HEK293 (cell line): ENCODE data around the gene RNF151.

Experiments
- CTCF ChIA-PET: fragments of 350-600 bp; formaldehyde crosslinking; extraction: SDS; loops from one replicate; lab custom pipeline; 2021; ENCODE audit warnings: antibody characterized with exemption; lab: Yijun Ruan, JAX
- POLR2A ChIA-PET: fragments of 300-600 bp; formaldehyde crosslinking; extraction: SDS; loops from one replicate; lab custom pipeline; 2020; ENCODE audit warnings: antibody characterized with exemption, inconsistent platforms; lab: Yijun Ruan, JAX
- H3K27ac ChIP-seq: fragments of 200-500 bp; sonication (Bioruptor generic); 2 replicates; pipeline ENCODE4 v1.5.1; 2014; ENCODE audit warnings: low read depth, low read length, control low read depth, inconsistent platforms; ENCODE audit errors: extremely low read depth
- H3K36me3 ChIP-seq, 2 experiments: fragments of 200-500 bp in 1 of 2; sonication (Bioruptor generic) in 1 of 2; 1 replicate in 1 of 2; 2 replicates in 1 of 2; pipeline ENCODE4 v1.5.1; 2014 to 2017; ENCODE audit warnings: inconsistent platforms in 2 of 2, low read length in 2 of 2; ENCODE audit not compliant: control insufficient read depth in 2 of 2, insufficient read depth in 1 of 2
- H3K4me1 ChIP-seq: fragments of 200-500 bp; sonication (Bioruptor generic); 2 replicates; pipeline ENCODE4 v1.5.1; 2014; ENCODE audit warnings: mild to moderate bottlenecking, low read length, inconsistent platforms; ENCODE audit not compliant: control insufficient read depth, insufficient read depth
- H3K4me3 ChIP-seq: 2 replicates; pipeline ENCODE4 v1.5.1; 2011; ENCODE audit warnings: low read depth, mild to moderate bottlenecking, control low read depth, low read length, moderate library complexity
- H3K9me3 ChIP-seq: fragments of 200-500 bp; sonication (Bioruptor generic); 2 replicates; pipeline ENCODE4 v1.5.1; 2014; ENCODE audit warnings: low read depth, low read length, inconsistent platforms; ENCODE audit not compliant: control insufficient read depth, insufficient read depth
- BCL6B ChIP-seq: fragments of 450-650 bp; formaldehyde crosslinking; IDR thresholded peaks from 2 replicates; pipeline ENCODE4 v1.5.1; 2017; ENCODE audit warnings: missing biosample characterization, missing genetic modification characterization
- HIC1 ChIP-seq: fragments of 450-650 bp; formaldehyde crosslinking; IDR thresholded peaks from 2 replicates; pipeline ENCODE4 v1.5.1; 2016; ENCODE audit warnings: missing biosample characterization, missing genetic modification characterization
- IKZF3 ChIP-seq: fragments of 450-650 bp; IDR thresholded peaks from 2 replicates; pipeline ENCODE4 v1.5.0; 2018; ENCODE audit warnings: missing biosample characterization, mild to moderate bottlenecking, missing genetic modification characterization, moderate library complexity
- KLF16 ChIP-seq: fragments of 450-650 bp; formaldehyde crosslinking; IDR thresholded peaks from 2 replicates; pipeline ENCODE4 v1.5.1; 2017; ENCODE audit warnings: missing biosample characterization, missing genetic modification characterization
- KLF17 ChIP-seq: fragments of 450-650 bp; formaldehyde crosslinking; IDR thresholded peaks from 2 replicates; pipeline ENCODE4 v1.5.1; 2016; ENCODE audit warnings: missing biosample characterization, missing genetic modification characterization
- SCRT1 ChIP-seq: fragments of 450-650 bp; formaldehyde crosslinking; IDR thresholded peaks from 2 replicates; pipeline ENCODE4 v1.5.1; 2016; ENCODE audit warnings: missing biosample characterization, missing genetic modification characterization, borderline replicate concordance
- ZBTB11 ChIP-seq: fragments of 450-650 bp; formaldehyde crosslinking; conservative IDR thresholded peaks from 2 replicates; pipeline ENCODE4 v1.5.1; 2016; ENCODE audit warnings: low read depth, missing biosample characterization, missing genetic modification characterization
- ZBTB21 ChIP-seq: fragments of 450-650 bp; formaldehyde crosslinking; IDR thresholded peaks from 2 replicates; pipeline ENCODE4 v1.5.1; 2017; ENCODE audit warnings: missing biosample characterization, missing genetic modification characterization
- ZNF169 ChIP-seq: fragments of 450-650 bp; formaldehyde crosslinking; IDR thresholded peaks from 2 replicates; pipeline ENCODE4 v1.5.1; 2016; ENCODE audit warnings: missing biosample characterization, missing genetic modification characterization
- ZNF175 ChIP-seq: fragments of 450-650 bp; formaldehyde crosslinking; IDR thresholded peaks from 2 replicates; pipeline ENCODE4 v1.5.1; 2016; ENCODE audit warnings: missing biosample characterization, missing genetic modification characterization
- ZNF366 ChIP-seq: fragments of 450-650 bp; formaldehyde crosslinking; conservative IDR thresholded peaks from 2 replicates; pipeline ENCODE4 v1.5.1; 2016; ENCODE audit warnings: missing biosample characterization, missing genetic modification characterization
- ZNF404 ChIP-seq: fragments of 450-650 bp; formaldehyde crosslinking; IDR thresholded peaks from 2 replicates; pipeline ENCODE4 v1.5.1; 2017; ENCODE audit warnings: missing biosample characterization, missing genetic modification characterization
- ZNF623 ChIP-seq: fragments of 450-650 bp; formaldehyde crosslinking; IDR thresholded peaks from 2 replicates; pipeline ENCODE4 v1.5.1; 2016; ENCODE audit warnings: missing biosample characterization, missing genetic modification characterization
- ZNF768 ChIP-seq: fragments of 450-650 bp; formaldehyde crosslinking; IDR thresholded peaks from 2 replicates; pipeline ENCODE4 v1.5.1; 2018; ENCODE audit warnings: missing biosample characterization, mild to moderate bottlenecking, missing genetic modification characterization

RNF151 gene

GRCh38 chr16:1987198-1987597 is 20.5 kb downstream of the RNF151 start:
- CTCF ChIA-PET = interaction anchor here (1.4 to 4.5 kb wide), 2 partner anchors 17 to 123 kb away, joined by 3 to 28 read pairs; no protein-coding TSS in a partner anchor

More at GRCh38 chr16:1987198-1987597, 20.5 kb downstream of the RNF151 start:
- POLR2A ChIA-PET = interaction anchor here (0.6 to 6.3 kb wide), 5 partner anchors 9 to 217 kb away, joined by 3 to 46 read pairs (median 4); partner anchors contain the start of genes RPS2 and TRAF7
- Histone ChIP-seq H3K4me1 (peaks cover 10% of the 10 kb centered on the region), H3K36me3 (peaks cover 0 to 22% of the 10 kb centered on the region in 2 experiments; a peak in 1 of 3 replicates), H3K9me3 (no peaks in the 10 kb centered on the region)
- no peak for TF ChIP-seq ZNF175 (tag by site-specific recombination)
- no peak for TF ChIP-seq ZBTB11 (tag by site-specific recombination)
- no peak for TF ChIP-seq ZNF623 (tag by site-specific recombination)
- TF ChIP-seq ZNF768 (tag by site-specific recombination) = no peak
- TF ChIP-seq IKZF3 (tag by site-specific recombination) = no peak
- no peak for TF ChIP-seq SCRT1 (tag by site-specific recombination)
- no peak for TF ChIP-seq BCL6B (tag by site-specific recombination)
- TF ChIP-seq ZBTB21 (tag by site-specific recombination) = no peak
- no peak for TF ChIP-seq ZNF404 (tag by site-specific recombination)
- TF ChIP-seq ZNF366 (tag by site-specific recombination) = no peak
- TF ChIP-seq HIC1 (tag by site-specific recombination) = no peak
- TF ChIP-seq ZNF169 (tag by site-specific recombination) = no peak
- no peak for TF ChIP-seq KLF17
- no peak for TF ChIP-seq KLF16 (tag by site-specific recombination)
- TF ChIP-seq, all 188 proteins: peak for 0
- no peak overlapping the region for H3K4me3 ChIP-seq
- H3K27ac ChIP-seq = no peak overlapping the region
